Vagina (tissue), 2 donors: ENCODE measurements around the gene TMEM87B. TPM values are rescaled to one million over a fixed set of nuclear protein-coding genes. Genes with fewer than 3 reads are reported as not detected.
"Not testable (repeated sequence)": the region's sequence is repeated elsewhere in the genome, so short reads cannot be mapped to it uniquely, and the experiment has no call there.

Experiments used
- DNase-seq, 2 donors: peaks; one replicate each; pipeline ENCODE4 v3.0.0-alpha.2; 2017; ENCODE audit errors: extremely low spot score in 2 of 2
- H3K27ac ChIP-seq: fragments of 200-600 bp; sonication (generic); one replicate; pipeline ENCODE4 v1.5.1; 2019
- H3K27me3 ChIP-seq: fragments of 200-600 bp; sonication (generic); one replicate; pipeline ENCODE4 v1.5.1; 2019
- H3K36me3 ChIP-seq, 2 donors: fragments of 200-600 bp; sonication (generic); one replicate each; pipeline ENCODE4 v1.5.1; 2017 to 2019
- H3K4me1 ChIP-seq: fragments of 200-600 bp; sonication (generic); one replicate; pipeline ENCODE4 v1.5.1; 2019
- H3K4me3 ChIP-seq, 2 donors: fragments of 200-600 bp; sonication (generic); 1 replicate in 1 of 2; 2 replicates in 1 of 2; pipeline ENCODE4 v1.5.1; 2016 to 2019
- H3K9me3 ChIP-seq: fragments of 200-600 bp; sonication (generic); one replicate; pipeline ENCODE4 v1.5.1; 2019
- POLR2A ChIP-seq, 2 donors: fragments of 450-650 bp; IDR thresholded peaks; one replicate each; pipeline ENCODE4 v1.6.1; 2017; ENCODE audit warnings: antibody characterized with exemption in 2 of 2, mild to moderate bottlenecking in 2 of 2, moderate library complexity in 2 of 2
- POLR2AphosphoS5 ChIP-seq, 2 donors: sonication (generic); formaldehyde crosslinking; IDR thresholded peaks; one replicate each; pipeline ENCODE4 v1.9.0; 2017; ENCODE audit warnings: antibody characterized with exemption in 2 of 2, mild to moderate bottlenecking in 2 of 2, low read depth in 1 of 2; ENCODE audit not compliant: insufficient read depth in 1 of 2
- intact Hi-C: fragments of 100-400 bp; cut with DNase I; formaldehyde crosslinking; loops from one replicate; pipeline ENCODE4 v1.15.1; 2023
- total RNA-seq: library from RNA; depleted of rRNA; stranded (reverse); fragments of >200 nt; gene quantifications from one replicate; pipeline ENCODE4 v1.2.3, GENCODE V29; 2016
- TF ChIP-seq, protein P1 (sequence below), 3 experiments: fragments of 450-650 bp in 2 of 3; fragments of 200-600 bp in 1 of 3; sonication (generic) in 1 of 3; IDR thresholded peaks; one replicate each; pipeline ENCODE4 v1.5.1; 2017 to 2019; ENCODE audit warnings: antibody characterized with exemption in 3 of 3, mild to moderate bottlenecking in 2 of 3, moderate library complexity in 2 of 3

Gene TMEM87B
- total RNA-seq, 1 donor from 2014 or later, result 18.9 TPM

DNA sequence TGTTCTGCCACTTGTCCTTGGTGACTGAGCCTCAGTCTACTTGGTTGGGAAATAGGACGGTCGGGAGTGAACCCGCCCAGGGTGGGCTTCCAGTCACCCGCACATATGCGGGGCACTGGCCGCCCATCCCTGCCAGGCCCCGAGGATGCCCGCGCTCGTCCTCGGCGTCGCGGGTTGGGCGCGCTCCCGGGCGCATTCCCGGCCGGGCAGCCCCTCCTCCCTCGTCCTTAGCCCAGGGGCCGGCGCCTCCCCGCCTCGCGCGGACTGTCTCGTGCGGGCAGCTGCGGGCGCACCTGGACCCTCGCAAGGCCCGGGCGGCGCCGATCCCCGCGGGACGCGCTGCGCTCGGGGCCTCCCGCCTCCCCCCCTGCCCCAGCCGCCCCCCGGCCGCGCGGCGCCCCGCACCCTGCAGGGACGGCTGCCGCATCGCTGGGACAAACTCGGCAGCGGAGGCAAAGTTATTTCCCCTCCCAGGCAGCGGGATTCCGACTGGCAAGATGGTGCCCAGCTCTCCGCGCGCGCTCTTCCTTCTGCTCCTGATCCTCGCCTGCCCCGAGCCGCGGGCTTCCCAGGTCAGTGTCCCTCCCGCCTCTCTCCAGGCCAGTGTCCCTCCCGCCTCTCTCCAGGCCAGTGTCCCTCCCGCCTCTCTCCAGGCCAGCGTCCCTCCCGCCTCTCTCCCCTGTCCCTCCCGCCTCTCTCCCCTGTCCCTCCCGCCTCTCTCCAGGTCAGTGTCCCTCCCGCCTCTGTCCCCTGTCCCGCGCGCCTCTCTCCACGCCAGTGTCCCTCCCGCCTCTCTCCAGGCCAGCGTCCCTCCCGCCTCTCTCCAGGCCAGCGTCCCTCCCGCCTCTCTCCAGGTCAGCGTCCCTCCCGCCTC lies 83.3 kb downstream of the TMEM87B start, which contains the start of gene FBLN7:
TSS of gene FBLN7 (plus strand) at position 227 of the 874 bp plus-strand sequence. CDS start at position 498, 271 bp downstream.
- peak within 1 kb of the TSS; percentile 32 for H3K27ac ChIP-seq
- no peaks in the 10 kb centered on the region for H3K27me3 ChIP-seq
- no peaks in the 10 kb centered on the region for H3K36me3 ChIP-seq
- TF ChIP-seq POLR2A (IDR thresholded peaks at IDR 0.05), result no peak
- no peak for TF ChIP-seq POLR2AphosphoS5 (IDR thresholded peaks at IDR 0.05; ENCODE audit: insufficient read depth in 1 of 2, low read depth in 1 of 2)
- TF ChIP-seq, protein P1, sequence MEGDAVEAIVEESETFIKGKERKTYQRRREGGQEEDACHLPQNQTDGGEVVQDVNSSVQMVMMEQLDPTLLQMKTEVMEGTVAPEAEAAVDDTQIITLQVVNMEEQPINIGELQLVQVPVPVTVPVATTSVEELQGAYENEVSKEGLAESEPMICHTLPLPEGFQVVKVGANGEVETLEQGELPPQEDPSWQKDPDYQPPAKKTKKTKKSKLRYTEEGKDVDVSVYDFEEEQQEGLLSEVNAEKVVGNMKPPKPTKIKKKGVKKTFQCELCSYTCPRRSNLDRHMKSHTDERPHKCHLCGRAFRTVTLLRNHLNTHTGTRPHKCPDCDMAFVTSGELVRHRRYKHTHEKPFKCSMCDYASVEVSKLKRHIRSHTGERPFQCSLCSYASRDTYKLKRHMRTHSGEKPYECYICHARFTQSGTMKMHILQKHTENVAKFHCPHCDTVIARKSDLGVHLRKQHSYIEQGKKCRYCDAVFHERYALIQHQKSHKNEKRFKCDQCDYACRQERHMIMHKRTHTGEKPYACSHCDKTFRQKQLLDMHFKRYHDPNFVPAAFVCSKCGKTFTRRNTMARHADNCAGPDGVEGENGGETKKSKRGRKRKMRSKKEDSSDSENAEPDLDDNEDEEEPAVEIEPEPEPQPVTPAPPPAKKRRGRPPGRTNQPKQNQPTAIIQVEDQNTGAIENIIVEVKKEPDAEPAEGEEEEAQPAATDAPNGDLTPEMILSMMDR (IDR thresholded peaks at IDR 0.05), result no peak
- H3K4me1 ChIP-seq, result no peaks in the 10 kb centered on the region
- H3K9me3 ChIP-seq, result no peaks in the 10 kb centered on the region
- peak within 1 kb of the TSS; percentile 50 to 69 for H3K4me3 ChIP-seq
- no peak for DNase-seq
- intact Hi-C loops, result no loop called here

DNA sequence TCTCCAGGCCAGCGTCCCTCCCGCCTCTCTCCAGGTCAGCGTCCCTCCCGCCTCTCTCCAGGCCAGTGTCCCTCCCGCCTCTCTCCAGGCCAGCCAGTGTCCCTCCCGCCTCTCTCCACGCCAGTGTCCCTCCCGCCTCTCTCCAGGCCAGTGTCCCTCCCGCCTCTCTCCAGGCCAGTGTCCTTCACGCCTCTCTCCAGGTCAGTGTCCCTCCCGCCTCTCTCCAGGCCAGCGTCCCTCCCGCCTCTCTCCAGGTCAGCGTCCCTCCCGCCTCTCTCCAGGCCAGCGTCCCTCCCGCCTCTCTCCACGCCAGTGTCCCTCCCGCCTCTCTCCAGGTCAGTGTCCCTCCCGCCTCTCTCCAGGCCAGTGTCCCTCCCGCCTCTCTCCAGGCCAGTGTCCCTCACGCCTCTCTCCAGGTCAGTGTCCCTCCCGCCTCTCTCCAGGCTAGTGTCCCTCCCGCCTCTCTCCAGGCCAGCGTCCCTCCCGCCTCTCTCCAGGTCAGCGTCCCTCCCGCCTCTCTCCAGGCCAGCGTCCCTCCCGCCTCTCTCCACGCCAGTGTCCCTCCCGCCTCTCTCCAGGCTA lies 84.1 kb downstream of the TMEM87B start:
- H3K4me3 ChIP-seq, result peak overlapping the region; percentile 50 to 69
- H3K4me1 ChIP-seq, H3K9me3 ChIP-seq, H3K27ac ChIP-seq, intact Hi-C loops, H3K27me3 ChIP-seq, H3K36me3 ChIP-seq, DNase-seq: not testable (repeated sequence)

DNA sequence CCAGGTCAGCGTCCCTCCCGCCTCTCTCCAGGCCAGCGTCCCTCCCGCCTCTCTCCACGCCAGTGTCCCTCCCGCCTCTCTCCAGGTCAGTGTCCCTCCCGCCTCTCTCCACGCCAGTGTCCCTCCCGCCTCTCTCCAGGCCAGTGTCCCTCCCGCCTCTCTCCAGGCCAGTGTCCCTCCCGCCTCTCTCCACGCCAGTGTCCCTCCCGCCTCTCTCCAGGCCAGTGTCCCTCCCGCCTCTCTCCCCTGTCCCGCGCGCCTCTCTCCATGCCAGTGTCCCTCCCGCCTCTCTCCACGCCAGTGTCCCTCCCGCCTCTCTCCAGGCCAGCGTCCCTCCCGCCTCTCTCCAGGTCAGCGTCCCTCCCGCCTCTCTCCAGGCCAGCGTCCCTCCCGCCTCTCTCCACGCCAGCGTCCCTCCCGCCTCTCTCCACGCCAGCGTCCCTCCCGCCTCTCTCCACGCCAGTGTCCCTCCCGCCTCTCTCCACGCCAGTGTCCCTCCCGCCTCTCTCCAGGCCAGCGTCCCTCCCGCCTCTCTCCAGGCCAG lies 84.7 kb downstream of the TMEM87B start:
- Histone ChIP-seq H3K4me3 (peak overlapping the region; percentile 22 to 37), H3K27ac (peak overlapping the region; percentile 48)
- intact Hi-C loops, H3K9me3 ChIP-seq, H3K4me1 ChIP-seq, DNase-seq, H3K27me3 ChIP-seq, H3K36me3 ChIP-seq: not testable (repeated sequence)

DNA sequence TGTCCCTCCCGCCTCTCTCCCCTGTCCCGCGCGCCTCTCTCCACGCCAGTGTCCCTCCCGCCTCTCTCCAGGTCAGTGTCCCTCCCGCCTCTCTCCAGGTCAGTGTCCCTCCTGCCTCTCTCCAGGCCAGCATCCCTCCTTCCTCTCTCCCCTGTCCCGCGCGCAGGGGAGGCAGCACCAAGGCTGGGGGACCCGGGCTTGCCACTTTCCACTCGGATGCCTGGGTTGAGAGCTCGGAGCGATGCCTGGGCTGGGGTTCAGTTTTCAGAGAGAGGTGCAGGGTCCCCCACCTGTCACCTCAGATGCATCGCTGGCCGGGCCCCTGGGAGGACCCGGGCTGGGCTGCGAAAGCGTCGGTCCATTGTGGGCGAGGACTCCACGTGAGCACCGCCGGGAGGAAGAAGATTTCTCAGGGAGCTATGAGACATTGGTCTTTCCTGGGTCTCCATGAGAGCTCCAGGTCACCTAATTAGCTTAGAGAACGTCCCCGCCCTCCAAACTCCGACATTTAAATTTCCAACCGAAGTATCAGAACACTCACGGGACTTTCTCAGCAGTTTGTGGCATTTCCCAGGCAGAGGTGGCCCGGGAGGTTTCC lies 85.2 kb downstream of the TMEM87B start:
- TF ChIP-seq POLR2A (IDR thresholded peaks at IDR 0.05), result no peak
- TF ChIP-seq POLR2AphosphoS5 (IDR thresholded peaks at IDR 0.05; ENCODE audit: insufficient read depth in 1 of 2, low read depth in 1 of 2), result no peak
- TF ChIP-seq, protein P1 (IDR thresholded peaks at IDR 0.05), result no peak
- Histone ChIP-seq H3K36me3 (no peaks in the 10 kb centered on the region), H3K27ac (peak overlapping the region; percentile 48), H3K27me3 (no peaks in the 10 kb centered on the region), H3K9me3 (no peaks in the 10 kb centered on the region), H3K4me3 (peak overlapping the region; percentile 22 to 37), H3K4me1 (no peaks in the 10 kb centered on the region)
- intact Hi-C loops, result no loop called here
- no peak for DNase-seq

DNA sequence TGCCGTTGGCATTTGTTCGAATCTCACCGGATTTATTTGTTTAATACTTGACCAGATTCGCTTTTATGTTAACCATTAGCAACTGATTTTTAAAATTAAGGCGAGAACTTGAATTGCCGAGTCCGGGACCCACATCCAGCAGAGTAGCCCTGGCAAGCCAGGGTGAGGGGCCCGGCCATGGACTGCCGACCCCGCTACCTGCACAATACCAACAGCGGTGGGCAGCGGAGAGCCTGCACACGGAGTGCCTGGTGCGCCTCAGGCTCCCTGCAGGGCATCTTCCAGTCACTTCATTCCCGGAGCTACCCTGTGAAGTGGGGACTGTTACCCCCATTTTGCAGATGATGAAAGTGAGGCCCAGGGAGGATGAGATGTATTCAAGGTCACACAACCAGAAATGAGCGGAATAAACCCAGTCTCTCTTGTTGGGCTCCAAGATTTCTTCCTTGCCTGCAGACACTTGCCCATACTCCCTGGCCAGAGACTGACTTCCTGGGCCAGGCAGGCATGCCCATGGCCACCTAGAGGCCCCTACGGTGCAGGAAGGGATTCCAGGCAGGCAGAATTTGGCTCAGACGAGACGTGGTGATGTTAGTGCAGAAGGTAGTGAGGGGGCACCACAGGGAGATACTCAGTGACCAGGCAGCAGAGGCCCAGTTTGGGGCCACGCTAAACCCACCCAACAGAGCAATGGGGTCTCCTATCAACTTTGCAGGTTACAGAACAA lies 86.0 kb downstream of the TMEM87B start:
- Histone ChIP-seq H3K36me3 (no peaks in the 10 kb centered on the region), H3K27ac (peak overlapping the region; percentile 48), H3K4me1 (no peaks in the 10 kb centered on the region), H3K9me3 (no peaks in the 10 kb centered on the region), H3K27me3 (no peaks in the 10 kb centered on the region), H3K4me3 (no peak overlapping the region)
- no peak for DNase-seq
- intact Hi-C loops, result no loop called here
- no peak for TF ChIP-seq POLR2AphosphoS5 (IDR thresholded peaks at IDR 0.05; ENCODE audit: insufficient read depth in 1 of 2, low read depth in 1 of 2)
- TF ChIP-seq, protein P1 (IDR thresholded peaks at IDR 0.05), result no peak
- TF ChIP-seq POLR2A (IDR thresholded peaks at IDR 0.05), result no peak
